ENCODE data around the gene NRCAM.

Gene NRCAM

GRCh38 chr7:108114117-108114841 lies 342.0 kb downstream of the NRCAM start:
- DNase-seq = no peak

- DNase-seq = no peak
Measured at GRCh38 chr7:108112683-108113082, 343.6 kb downstream of the NRCAM start.

- DNase-seq = no peak
Measured at GRCh38 chr7:108109221-108109908, 346.9 kb downstream of the NRCAM start.

GRCh38 chr7:108108131-108108530 lies 348.1 kb downstream of the NRCAM start:
- DNase-seq = no peak

GRCh38 chr7:108104324-108104723 lies 351.9 kb downstream of the NRCAM start:
- no peak for DNase-seq

- no peak for DNase-seq
Measured at GRCh38 chr7:108103558-108104298, 352.5 kb downstream of the NRCAM start.

GRCh38 chr7:108102671-108103312 lies 353.4 kb downstream of the NRCAM start:
- DNase-seq = no peak

GRCh38 chr7:108101759-108102158 lies 354.5 kb downstream of the NRCAM start:
- DNase-seq = no peak

DNA sequence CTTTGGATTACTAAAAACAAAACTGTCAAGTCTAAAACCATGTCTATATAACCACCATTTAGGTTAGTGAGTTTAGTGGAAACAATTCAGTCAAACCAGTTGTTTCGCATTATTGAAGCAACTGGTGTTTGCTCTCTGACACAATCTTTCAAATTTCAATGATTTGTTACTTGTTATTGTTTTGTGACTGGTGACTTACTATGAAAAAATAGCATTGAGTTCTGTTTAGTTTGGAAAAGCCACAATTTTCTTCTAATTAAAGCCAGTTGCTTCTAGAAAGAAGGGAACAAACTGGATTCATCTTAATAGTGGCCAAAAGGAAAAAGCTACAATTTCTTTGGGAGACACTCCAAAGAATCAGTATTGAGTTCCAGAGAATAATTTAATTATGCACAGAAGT lies 356.5 kb downstream of the NRCAM start:
- DNase-seq = no peak

DNA sequence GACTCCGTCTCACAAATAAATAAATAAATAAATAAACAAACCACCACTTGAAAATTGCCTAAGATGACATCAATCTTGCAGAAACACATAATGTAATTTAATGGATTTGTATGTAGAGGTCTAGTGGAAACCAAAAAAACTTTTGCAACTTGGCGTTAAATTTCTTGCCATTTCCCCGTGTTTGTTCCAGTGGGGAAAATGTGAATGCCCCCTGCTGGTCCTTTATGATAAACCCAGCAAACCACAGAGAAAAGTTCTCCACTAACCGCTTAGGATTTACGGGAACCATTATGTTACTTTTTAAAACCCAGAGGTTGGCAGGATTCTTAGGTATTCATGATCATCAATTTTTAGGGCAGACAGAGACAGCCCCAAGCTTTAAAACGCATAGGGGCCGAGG lies 358.5 kb downstream of the NRCAM start:
- no peak for DNase-seq
